ENCODE measurements around the gene ALDH3B1. TPM values are rescaled to one million over a fixed set of nuclear protein-coding genes. Genes with fewer than 3 reads are reported as not detected.

The ALDH3B1 gene
- total RNA-seq, 2 donors from 2014 or later: 6.2 to 8.9 TPM

- DNase-seq: no peak
- ATAC-seq: no peak
- intact Hi-C loops (cut with DNase I): no loop called here
These were observed 1.2 kb downstream of the ALDH3B1 start for GRCh38 chr11:68011051-68011943.

GRCh38 chr11:68012044-68012842 is 2.1 kb downstream of the ALDH3B1 start:
- DNase-seq (no peak), ATAC-seq (no peak)
- intact Hi-C loops (cut with DNase I): no loop called here

- intact Hi-C loops (cut with DNase I): no loop called here
- peak in 1 of 2 donors; percentile 22 for ATAC-seq
- DNase-seq: no peak
These were observed 2.9 kb downstream of the ALDH3B1 start for GRCh38 chr11:68012843-68013610.

GRCh38 chr11:68013611-68014156 is 3.6 kb downstream of the ALDH3B1 start:
- intact Hi-C loops (cut with DNase I): no loop called here
- DNase-seq (no peak), ATAC-seq (no peak)

GRCh38 chr11:68014157-68014946 is 4.2 kb downstream of the ALDH3B1 start:
- DNase-seq (no peak), ATAC-seq (peak in 1 of 2 donors; percentile 31)
- intact Hi-C loops (cut with DNase I): no loop called here

- DNase-seq (no peak), ATAC-seq (no peak)
- intact Hi-C loops (cut with DNase I): no loop called here
These were observed 4.9 kb downstream of the ALDH3B1 start for GRCh38 chr11:68014947-68015447.

GRCh38 chr11:68015467-68015866 is 5.3 kb downstream of the ALDH3B1 start:
- no peak for DNase-seq
- intact Hi-C loops (cut with DNase I): no loop called here
- no peak for ATAC-seq

GRCh38 chr11:68016161-68016903 is 6.2 kb downstream of the ALDH3B1 start:
- intact Hi-C loops (cut with DNase I): no loop called here
- ATAC-seq (no peak), DNase-seq (no peak)

- ATAC-seq: no peak
- intact Hi-C loops (cut with DNase I): no loop called here
- no peak for DNase-seq
These were observed 7.0 kb downstream of the ALDH3B1 start for GRCh38 chr11:68016904-68017817.

- intact Hi-C loops (cut with DNase I): no loop called here
- ATAC-seq (no peak), DNase-seq (no peak)
These were observed 8.0 kb downstream of the ALDH3B1 start for GRCh38 chr11:68017980-68018729.

GRCh38 chr11:68018730-68019190 is 8.6 kb downstream of the ALDH3B1 start:
- ATAC-seq (no peak), DNase-seq (no peak)
- intact Hi-C loops (cut with DNase I): no loop called here

GRCh38 chr11:68019486-68019885 is 9.4 kb downstream of the ALDH3B1 start:
- ATAC-seq (no peak), DNase-seq (no peak)
- intact Hi-C loops (cut with DNase I): no loop called here

- peak; percentile 9 to 36 for ATAC-seq
- intact Hi-C loops (cut with DNase I): no loop called here
- DNase-seq: no peak
These were observed 10.4 kb downstream of the ALDH3B1 start for GRCh38 chr11:68020575-68020974.

- intact Hi-C loops (cut with DNase I): no loop called here
- ATAC-seq (peak in 1 of 2 donors; percentile 17), DNase-seq (no peak)
These were observed 11.2 kb downstream of the ALDH3B1 start for GRCh38 chr11:68021167-68021787.

- DNase-seq (no peak), ATAC-seq (no peak)
- intact Hi-C loops (cut with DNase I): no loop called here
These were observed 12.4 kb downstream of the ALDH3B1 start for GRCh38 chr11:68022531-68022930.

Measured in left cardiac atrium (tissue), 4 donors.